GM18502 (cell line): ENCODE results near the gene NCR1.
"Not testable (repeated sequence)": the region's sequence is repeated elsewhere in the genome, so short reads cannot be mapped to it uniquely, and the experiment has no call there.

ENCODE experiments used
- ATAC-seq: cut with Tn5 transposase; IDR thresholded peaks from one replicate; pipeline ENCODE4 v1.9.1; 2021; ENCODE audit warnings: mild to moderate bottlenecking; ENCODE audit not compliant: unreplicated experiment, poor library complexity

Gene NCR1, protein sequence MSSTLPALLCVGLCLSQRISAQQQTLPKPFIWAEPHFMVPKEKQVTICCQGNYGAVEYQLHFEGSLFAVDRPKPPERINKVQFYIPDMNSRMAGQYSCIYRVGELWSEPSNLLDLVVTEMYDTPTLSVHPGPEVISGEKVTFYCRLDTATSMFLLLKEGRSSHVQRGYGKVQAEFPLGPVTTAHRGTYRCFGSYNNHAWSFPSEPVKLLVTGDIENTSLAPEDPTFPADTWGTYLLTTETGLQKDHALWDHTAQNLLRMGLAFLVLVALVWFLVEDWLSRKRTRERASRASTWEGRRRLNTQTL

DNA sequence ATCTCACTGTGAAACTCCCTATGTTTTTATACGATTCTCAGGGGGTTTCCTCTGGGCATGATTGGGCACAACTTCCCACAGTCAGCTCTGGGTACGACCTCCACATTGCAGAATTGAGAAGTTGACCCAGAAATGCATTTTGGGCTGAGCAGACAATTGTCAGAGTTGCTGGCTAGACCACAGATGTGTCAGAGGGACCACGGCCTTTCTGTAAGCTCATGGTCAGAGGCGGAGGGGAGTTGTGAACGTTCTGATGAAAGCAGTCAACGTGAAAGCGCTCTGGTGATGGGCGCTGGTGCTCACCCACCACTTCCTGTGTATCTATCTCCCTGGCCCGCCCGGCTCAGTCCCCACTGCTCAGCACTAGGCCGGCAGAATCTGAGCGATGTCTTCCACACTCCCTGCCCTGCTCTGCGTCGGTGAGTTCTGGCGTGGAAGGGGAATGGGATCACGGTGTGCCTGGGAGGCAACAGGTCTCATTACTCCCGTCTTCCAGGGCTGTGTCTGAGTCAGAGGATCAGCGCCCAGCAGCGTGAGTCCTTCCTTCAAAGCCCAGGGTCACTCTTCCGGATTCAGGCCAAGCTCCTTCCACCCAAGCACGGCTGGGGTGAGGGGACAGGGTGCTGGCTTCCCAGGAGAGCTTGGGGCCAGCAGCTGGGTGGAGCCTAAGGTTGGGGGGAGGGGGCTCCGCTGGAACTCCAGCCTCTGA, at the start of gene NCR1:
TSS of gene NCR1 (plus strand) at position 346 of the 709 bp plus-strand sequence. CDS start at position 386, 40 bp downstream.
- ATAC-seq, result no peak

DNA sequence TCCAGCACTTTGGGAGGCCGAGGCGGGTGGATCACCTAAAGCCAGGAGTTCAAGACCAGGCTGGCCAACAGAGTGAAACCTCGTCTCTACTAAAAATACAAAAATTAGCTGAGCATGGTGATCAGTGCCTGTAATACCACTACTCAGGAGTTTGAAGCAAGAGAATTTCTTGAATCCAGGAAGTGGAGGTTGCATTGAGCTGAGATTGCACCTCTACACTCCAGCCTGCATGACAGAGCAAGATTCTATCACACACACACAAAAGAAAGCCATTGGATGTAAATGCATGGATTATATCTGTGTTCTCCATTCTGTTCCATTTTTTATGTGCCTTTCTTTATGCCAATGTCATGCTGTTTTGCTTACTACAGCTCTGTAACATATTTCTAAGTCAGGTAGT, 47.5 kb upstream of the NCR1 start:
- ATAC-seq, result not testable (repeated sequence)

DNA sequence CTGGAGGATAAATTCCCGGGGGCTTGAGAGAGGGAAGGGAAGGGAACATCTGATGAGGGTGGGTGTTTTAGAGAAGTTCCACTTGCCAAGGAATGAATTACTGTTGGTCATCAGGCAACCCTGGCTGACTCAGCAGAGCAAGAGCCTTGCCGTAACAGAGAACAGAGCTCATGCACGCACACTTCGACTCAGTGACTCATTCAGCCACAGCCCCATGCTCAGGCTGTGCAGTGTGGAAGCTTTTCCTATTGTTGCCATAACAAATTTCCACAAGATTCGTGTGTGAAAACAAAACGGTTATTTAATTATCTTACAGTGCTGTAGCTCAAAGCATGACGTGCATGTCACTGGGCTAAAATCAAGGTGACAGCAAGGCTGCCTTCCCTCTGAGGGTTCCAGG, 46.5 kb upstream of the NCR1 start:
- not testable (repeated sequence) for ATAC-seq

DNA sequence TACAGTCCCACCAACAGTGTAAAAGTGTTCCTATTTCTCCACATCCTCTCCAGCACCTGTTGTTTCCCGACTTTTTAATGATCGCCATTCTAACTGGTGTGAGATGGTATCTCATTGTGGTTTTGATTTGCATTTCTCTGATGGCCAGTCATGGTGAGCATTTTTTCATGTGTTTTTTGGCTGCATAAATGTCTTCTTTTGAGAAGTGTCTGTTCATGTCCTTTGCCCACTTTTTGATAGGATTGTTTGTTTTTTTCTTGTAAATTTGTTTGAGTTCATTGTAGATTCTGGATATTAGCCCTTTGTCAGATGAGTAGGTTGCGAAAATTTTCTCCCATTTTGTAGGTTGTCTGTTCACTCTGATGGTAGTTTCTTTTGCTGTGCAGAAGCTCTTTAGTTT, 42.5 kb upstream of the NCR1 start:
- not testable (repeated sequence) for ATAC-seq

DNA sequence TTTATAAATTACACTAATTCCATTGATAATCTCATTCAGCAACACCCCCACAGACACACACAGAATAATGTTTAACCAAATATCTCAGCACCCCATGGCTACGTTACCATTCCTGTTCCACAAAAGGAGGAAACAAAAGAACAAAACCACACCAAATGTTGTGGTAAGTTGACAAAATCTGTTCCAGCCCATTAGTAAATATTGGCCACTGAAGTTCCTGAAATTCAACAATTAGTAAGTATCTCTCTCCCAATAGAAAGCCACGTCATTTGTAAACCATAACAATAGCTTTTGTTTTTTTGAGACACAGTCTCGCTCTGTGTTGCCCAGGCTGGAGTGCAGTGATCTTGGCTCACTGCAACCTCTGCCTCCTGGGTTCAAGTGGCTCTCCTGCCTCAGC, 34.3 kb upstream of the NCR1 start:
- no peak for ATAC-seq

DNA sequence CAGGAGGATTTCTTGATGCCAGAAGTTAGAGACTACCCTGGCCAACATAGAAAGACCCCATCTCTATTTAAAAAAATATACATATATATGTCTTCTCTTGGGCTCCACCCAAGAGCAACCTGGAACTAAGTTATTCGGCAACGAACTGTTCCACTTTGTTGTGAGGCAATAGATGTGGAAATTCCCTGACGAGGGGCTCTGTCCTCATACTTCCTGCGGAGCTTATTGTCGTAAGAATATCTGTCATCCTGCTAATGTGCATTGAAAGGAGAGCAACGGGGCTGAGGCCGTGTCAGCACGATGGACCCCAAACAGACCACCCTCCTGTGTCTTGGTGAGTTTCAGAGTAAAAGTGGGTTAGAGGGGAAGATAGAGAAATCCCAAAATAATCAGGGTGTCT, 32.0 kb upstream of the NCR1 start, which contains the start of gene FCAR:
TSS of gene FCAR (plus strand) at position 246 of the 400 bp plus-strand sequence. CDS start at position 301, 55 bp downstream.
- ATAC-seq, result no peak

DNA sequence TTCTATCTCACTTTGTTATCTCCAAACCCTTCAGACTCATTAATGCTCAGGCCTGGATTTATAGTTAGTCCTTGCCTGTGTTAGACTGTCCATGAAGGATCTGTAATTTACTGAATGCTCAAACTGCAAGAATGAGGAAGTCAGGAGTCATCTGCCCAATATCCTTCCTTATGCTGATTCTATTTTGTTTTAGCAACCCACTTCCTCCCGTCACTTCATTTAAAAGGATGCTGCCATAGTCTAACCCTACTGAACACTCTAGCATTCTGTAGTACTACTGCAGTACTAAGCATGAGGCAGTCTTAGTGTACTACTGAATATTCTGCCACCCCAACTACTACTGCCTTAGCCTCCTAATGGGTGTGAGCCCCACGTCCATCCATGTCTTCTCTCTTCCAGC, 30.4 kb upstream of the NCR1 start:
- no peak for ATAC-seq

DNA sequence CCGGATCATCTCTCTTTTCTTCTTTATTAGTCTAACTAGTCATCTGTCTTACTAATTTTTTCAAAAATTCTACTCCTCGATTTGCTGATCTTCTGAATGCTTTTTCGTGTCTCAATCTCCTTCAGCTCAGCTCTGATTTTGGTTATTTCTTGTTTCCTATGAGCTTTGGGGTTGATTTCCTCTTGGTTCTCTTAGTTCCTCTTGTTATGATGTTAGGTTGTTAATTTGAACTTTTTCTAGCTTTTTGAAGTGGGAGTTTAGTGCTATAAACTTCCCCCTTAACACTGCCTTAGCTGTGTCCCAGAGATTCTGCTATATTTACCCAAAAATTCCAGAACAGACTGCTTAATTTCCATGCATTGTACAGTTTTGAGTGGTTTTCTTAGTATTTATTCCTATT, 28.5 kb upstream of the NCR1 start:
- no peak for ATAC-seq

DNA sequence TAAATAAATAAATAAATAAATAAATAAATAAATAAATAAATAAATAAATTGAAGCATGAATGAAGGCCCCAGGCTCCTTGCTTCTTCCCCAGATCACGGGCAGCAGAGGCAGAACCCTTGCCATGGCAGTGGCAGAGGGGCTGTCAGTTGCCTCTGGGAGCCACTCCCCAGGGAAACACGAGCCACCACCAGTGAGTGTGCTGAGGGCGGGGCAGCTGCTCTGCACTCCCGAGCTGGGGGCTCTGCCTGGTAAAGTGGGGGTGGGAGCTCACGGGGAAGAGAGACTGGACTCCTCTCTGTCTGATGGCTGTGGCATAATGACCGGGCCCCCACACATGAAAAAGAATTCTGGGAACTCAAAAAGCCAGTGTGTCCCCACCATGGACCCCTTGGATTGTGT, 24.1 kb upstream of the NCR1 start:
- ATAC-seq, result no peak

DNA sequence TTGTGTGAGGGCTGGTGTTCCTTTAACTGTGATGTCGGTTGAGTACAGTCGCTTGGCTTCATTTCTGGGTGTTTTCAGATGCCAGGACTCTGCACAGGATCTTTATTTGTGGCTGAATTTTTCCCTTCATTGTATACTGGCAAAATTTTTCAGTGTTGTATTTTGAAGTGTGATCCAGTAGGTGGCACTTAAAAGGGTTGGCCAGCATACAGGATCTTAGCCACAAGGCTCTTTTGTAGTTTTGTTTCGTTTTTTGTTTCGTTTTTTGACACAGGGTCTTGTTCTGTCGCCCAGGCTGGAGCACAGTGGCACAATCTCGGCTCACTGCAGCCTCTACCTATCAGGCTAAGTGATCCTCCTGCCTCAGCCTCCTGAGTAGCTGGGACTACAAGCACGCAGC, 23.2 kb upstream of the NCR1 start:
- ATAC-seq, result no peak

DNA sequence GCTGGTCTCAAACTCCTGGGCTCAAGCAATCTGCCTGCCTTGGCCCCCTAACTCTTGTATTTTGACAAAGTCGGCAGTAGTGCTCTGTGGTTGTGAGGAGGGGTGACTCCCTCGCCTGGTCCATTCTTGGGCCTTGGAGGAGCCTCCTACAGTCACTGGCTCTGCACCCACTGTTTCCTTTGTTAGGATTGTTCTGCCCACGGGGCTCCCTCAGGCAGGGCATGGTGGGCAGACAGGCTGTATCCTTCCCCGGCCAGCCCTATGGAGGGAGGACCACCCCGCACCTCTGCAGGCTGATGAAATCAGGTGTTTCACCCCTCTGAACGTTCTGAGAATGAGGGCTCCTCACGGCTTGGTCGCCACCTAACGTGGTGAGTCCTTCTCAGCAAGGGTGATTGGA, 22.7 kb upstream of the NCR1 start:
- no peak for ATAC-seq

DNA sequence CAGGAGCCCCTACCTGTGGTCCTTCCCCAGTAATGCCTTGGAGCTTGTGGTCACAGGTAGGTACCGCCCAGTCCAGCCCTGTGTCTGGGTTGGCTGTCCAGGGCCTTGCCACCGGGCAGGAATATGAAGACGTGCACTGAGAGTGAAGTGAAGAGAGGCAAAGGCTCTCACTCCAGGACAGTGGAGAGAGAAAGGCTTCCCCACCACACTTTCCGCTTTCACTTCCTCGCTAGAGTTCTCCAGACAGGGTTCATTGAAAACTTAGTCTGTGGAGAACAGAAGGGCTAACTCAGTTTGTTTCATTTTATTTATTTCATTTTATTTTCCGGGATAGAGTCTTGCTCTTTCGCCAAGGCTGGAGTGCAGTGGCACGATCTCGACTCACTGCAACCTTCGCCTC, 17.7 kb upstream of the NCR1 start:
- ATAC-seq, result no peak

DNA sequence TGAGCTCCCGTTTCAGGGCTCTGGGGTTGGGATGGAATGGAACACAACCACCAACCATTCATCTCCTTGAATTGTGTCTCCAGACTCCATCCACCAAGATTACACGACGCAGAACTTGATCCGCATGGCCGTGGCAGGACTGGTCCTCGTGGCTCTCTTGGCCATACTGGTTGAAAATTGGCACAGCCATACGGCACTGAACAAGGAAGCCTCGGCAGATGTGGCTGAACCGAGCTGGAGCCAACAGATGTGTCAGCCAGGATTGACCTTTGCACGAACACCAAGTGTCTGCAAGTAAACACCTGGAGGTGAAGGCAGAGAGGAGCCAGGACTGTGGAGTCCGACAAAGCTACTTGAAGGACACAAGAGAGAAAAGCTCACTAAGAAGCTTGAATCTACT, 16.4 kb upstream of the NCR1 start:
- no peak for ATAC-seq

DNA sequence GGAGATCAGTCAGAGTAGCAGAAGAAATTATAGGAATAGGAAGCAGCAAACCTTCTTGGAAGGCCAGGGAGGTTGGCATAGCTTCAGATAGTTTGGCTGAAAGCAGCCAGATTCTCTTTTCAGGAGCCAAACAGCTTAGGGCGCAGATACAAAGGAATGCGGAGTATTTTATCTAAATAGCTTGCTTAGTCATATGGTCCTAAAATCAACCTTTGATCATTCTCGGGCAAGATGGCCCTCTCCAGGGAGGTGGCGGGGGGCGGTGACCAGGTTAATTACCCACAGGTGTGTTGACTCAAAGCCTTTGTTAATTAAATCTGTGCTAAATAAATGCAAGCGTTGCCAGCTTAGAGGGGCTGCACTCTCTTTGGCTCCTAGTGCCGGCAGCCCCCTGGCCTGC, 12.5 kb upstream of the NCR1 start:
- no peak for ATAC-seq

DNA sequence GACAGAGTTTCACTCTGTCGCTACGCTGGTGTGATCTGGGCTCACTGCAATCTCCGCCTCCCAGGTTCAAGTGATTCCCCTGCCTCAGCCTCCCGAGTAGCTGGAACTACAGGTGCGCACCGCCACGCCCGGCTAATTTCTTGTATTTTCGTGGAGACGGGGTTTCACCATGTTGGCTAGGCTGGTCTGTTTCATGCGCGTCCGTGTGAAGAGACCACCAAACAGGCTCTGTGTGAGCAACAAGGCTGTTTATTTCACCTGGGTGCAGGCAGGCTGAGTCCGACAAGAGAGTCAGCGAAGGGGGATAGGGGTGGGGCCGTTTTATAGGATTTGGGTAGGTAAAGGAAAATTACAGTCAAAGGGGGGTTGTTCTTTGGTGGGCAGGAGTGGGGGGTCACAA, 11.8 kb upstream of the NCR1 start:
- not testable (repeated sequence) for ATAC-seq

DNA sequence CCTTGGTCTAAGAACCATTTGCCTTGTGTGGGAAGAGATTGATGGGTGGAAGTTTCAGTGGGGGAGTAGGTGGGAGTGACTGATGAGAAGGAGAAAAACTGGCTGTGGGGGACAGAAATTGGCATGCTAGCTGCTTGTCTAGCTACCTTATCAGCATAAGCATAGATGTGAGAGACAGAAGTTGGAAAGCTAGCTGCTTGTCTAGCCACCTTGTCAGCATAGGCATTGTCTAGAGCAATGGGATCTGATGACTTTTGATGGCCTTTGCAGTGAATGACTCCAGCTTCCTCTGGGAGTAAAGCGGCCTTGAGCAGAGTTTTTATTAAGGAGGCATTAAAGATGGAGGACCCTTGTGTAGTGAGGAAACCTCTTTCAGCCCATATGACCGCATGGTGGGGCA, 9.9 kb upstream of the NCR1 start:
- no peak for ATAC-seq

DNA sequence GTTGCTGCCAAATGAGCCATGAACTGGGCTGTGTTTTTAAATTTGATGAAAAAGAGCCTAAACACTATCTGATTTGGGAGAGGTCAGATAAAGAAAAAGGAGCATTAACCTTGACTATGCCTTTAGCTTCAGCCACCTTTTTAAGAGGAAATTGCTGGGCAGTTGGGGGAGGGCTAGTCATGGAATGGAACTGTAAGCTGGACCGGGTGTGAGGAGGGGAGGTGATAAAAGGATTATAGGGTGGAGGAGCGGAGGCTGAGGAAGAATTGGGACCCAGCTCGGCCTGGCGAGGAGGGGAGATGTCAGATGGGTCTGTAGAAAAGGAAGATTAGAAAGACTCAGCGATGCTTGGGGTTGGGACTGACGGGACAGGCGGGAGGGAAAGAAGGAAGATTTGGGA, 7.3 kb upstream of the NCR1 start:
- not testable (repeated sequence) for ATAC-seq

DNA sequence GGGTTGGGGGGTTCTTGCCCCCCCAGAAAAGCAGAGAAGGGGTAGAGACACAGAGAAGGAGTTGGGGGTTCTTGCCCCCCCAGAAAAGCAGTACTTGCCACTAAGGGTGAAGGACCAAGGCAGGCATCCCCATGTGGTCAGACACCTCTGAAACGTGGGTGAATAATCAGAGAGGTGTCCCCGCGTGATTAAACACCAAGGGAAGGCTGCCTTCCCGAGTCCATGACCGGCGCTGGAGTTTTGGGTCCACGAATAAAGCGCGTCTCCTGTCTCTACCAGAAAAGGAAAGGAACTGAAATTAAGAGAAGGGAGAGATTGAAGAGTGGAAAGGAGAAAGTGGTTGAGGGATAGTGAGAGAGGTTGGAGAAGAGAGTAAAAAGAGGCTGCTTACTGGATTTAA, 6.3 kb upstream of the NCR1 start:
- ATAC-seq, result not testable (repeated sequence)

DNA sequence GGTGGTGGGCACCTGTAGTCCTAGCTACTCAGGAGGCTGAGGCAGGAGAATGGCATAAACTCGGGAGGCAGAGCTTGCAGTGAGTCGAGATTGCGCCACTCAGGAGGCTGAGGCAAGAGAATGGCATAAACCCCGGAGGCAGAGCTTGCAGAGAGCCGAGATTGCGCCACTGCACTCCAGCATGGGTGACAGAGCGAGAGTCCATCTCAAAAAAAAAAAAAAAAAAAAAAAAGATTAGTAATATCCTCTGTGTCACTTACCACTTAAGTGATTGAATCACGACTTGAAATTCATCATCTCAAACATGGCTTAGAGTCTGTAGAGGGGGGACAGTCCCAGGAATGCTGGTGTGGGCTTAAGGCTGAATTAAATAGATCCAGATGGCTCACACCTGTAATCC, 4.8 kb upstream of the NCR1 start:
- ATAC-seq, result not testable (repeated sequence)

DNA sequence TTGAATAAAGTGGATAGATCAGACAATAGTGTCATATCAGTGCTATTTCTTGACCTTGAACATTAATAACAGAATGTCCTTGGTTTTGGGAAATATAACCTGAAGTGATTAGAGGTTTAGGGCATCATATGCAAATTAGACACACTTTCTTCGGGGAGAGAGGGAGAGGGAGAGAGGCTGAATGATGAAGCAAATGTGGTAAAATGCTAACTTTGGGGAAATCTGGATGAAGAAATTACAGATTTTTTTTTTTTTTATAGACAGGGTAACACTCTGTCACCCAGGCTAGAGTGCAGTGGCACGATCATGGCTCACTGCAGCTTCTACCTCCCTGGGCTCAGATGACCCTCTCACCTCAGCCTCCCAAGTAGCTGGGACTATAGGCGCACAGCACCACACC, 3.9 kb upstream of the NCR1 start:
- no peak for ATAC-seq

DNA sequence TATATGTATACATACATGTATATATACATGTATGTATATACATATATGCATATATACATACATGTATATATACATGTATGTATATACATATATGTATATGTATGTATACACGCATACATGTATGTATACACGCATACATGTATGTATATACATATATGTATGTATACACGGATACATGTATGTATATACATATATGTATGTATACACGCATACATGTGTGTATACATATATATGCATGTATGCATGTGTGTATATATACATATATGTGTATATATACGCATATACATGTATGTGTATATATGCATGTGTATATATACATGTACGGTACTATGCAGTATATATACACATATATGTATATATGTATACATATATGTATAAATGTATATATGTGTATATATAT, 2.6 kb upstream of the NCR1 start:
- no peak for ATAC-seq

DNA sequence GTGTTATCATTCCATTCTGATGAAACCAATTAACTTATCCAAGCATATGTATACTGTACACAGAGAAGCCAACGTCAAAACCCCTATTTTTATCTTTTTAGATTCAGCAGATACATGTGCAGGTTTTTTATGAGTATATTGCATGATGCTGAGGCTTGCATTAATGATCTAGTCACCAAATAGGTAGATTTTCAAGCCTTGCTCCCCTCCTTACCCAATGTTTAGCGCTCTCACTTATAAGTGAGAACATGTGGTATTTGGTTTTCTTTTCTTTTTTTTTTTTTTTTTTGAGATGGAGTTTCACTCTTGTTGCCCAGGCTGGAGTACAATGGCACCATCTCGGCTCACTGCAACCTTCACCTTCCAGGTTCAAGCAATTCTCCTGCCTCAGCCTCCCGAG, 1.7 kb upstream of the NCR1 start:
- ATAC-seq, result not testable (repeated sequence)
